D721Med (cell line): ENCODE data around the gene CACNA2D1.

Experiments used
- DNase-seq: peaks from one replicate; pipeline ENCODE4 v3.0.0; 2011; ENCODE audit warnings: low spot score; ENCODE audit not compliant: insufficient read length
- FAIRE-seq: peaks from 2 replicates; lab custom pipeline; 2011; peaks lifted over from hg19 to GRCh38; lab: Jason Lieb, UNC
- CTCF ChIP-seq: IDR thresholded peaks from 2 replicates; pipeline ENCODE4 v1.5.1; 2012; ENCODE audit warnings: mild to moderate bottlenecking, control low read depth; ENCODE audit not compliant: insufficient read depth; ENCODE audit errors: missing control alignments

Gene CACNA2D1

GRCh38 chr7:82249979-82250378, 193.6 kb downstream of the CACNA2D1 start:
- no peak for TF ChIP-seq CTCF
- FAIRE-seq (no peak), DNase-seq (no peak)

DNA sequence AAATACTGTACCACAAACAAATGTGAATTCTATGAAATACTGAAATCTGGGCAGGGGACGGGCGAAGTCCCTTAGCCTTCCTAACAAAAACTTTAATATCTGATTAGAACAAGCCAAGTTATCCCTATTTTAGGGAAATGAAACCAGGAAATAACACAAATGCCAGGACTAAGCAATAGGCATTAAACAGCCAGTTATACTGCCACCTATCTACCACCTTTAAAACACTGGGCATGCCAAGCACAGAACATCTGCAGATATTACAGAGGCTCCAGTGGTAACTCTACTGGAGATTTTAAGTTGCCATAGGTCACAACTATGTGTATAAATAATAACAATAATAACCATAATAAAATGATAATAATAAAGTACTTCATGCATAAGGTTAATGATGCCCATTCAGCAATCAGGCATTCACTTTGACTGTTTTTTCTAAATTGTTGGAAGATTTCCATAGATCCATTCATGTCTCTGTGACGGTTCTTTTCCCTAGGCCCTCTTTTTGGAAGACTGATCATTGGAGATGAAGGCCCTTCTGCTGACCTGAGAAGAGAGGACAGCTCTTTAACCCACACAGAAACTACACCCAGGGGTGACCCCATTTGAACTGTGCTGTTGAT, 195.7 kb downstream of the CACNA2D1 start:
- TF ChIP-seq CTCF = peak; percentile 48
- FAIRE-seq (no peak), DNase-seq (no peak)

GRCh38 chr7:82244947-82245517, 198.5 kb downstream of the CACNA2D1 start:
- TF ChIP-seq CTCF = no peak
- no peak for FAIRE-seq
- no peak for DNase-seq

- DNase-seq = no peak
- FAIRE-seq = peak; percentile 97
- no peak for TF ChIP-seq CTCF
Measured at GRCh38 chr7:82241356-82241755, 202.2 kb downstream of the CACNA2D1 start.

DNA sequence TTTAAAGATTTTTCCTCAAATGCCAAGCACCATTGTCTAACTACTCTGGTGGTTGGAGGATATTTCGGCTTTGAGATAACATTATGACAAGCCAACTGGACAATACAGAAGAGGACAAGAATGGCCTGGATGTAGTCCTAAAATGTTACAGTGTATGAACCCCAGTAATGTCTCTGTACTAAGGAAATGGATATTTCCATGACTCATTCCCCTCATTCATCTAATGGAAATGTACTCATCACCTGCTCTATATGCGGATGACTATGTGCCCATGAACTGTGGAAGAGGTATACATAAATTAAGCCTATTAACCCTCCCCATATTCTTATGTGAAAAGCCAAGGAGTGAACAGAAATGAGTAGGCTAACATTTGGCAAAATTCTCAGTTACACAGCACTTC, 207.9 kb downstream of the CACNA2D1 start:
- FAIRE-seq = no peak
- no peak for TF ChIP-seq CTCF
- DNase-seq = no peak

DNA sequence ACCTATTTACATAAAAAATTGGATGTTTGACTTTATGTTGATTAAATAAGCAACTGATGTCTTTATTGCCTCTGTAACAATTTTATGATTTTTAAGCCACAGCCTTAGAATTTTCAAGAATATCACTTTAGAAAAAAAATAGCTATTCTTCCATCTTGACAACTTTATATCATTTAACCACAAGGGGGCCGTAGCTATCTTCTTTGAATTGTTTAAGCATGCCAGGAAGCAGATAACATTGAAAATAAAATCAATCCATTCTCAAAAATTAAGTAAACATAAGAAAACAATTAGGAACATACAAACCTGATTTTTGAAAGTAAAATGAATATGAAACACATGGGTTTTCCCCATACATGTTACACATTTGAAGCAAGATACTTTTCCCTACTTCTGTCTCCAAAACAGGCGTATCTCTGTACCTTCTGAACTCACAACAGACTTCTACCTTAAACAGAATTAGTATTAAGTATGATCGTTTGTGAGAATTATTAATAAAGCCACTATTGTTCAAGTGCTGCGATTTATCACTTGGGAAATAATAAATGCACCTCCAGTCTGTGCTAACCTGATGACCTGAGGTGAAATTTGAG, 209.0 kb downstream of the CACNA2D1 start:
- FAIRE-seq (peak; percentile 71), DNase-seq (no peak)
- TF ChIP-seq CTCF = peak; percentile 77
